BE2C (cell line): ENCODE data around the gene NFIX.

Experiments used
- DNase-seq: peaks from one replicate; pipeline ENCODE4 v3.0.0-alpha.2; 2020
- H3K27me3 ChIP-seq: fragments of 250-450 bp; sonication (Bioruptor Pico); 2 replicates; pipeline ENCODE4 v1.5.1; 2020; ENCODE audit warnings: mild to moderate bottlenecking
- H3K36me3 ChIP-seq: fragments of 250-450 bp; sonication (Bioruptor Pico); 2 replicates; pipeline ENCODE4 v1.5.1; 2020; ENCODE audit warnings: mild to moderate bottlenecking
- H3K4me1 ChIP-seq: fragments of 250-450 bp; sonication (Bioruptor Pico); 2 replicates; pipeline ENCODE4 v1.5.1; 2020
- H3K4me3 ChIP-seq: 2 replicates; pipeline ENCODE4 v1.5.1; 2011; ENCODE audit warnings: low read depth, low read length
- H3K9me3 ChIP-seq: fragments of 250-450 bp; sonication (Bioruptor Pico); 2 replicates; pipeline ENCODE4 v1.5.1; 2020
- TF ChIP-seq, protein P1 (sequence below): IDR thresholded peaks from 2 replicates; pipeline ENCODE4 v1.5.1; 2012; ENCODE audit warnings: mild to moderate bottlenecking, low read depth, low read length

The NFIX gene

DNA sequence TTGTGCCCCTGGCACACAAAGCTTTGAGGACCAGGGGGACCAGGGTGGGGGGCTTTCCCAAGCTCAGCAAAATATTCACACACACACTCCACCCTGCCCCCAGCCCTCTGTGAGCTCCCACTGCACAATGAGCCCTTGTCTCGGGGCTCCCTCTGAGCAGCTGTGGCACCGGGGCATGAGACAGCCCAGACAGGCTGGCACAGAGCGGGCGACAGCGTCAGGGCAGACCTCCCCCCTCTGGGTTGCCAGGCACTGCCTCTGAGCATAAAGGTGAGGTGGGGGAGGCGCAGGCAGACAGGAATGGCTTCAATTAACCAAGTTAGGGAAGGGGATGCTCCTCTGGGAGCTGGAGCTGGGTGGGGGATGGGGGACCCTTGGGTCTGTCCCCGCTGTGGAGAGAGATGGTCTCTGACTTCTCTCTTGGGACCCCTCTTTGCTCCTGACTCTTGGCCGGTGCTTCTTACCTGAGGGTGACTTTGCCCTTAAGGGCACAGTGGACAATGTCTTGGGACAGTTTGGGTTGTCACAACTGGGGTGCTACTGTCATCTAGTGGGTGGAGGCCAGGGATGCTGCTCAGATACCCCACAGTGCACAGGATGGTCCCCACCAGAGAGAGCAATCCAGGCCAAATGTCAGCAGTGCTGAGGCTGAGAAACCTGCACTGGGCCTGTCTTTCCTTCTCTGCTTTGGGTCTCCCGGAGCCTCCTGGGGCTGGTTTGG is 77.1 kb downstream of the NFIX start:
- no peak overlapping the region for H3K4me3 ChIP-seq
- H3K9me3 ChIP-seq = no peaks in the 10 kb centered on the region
- H3K27me3 ChIP-seq = no peaks in the 10 kb centered on the region

DNA sequence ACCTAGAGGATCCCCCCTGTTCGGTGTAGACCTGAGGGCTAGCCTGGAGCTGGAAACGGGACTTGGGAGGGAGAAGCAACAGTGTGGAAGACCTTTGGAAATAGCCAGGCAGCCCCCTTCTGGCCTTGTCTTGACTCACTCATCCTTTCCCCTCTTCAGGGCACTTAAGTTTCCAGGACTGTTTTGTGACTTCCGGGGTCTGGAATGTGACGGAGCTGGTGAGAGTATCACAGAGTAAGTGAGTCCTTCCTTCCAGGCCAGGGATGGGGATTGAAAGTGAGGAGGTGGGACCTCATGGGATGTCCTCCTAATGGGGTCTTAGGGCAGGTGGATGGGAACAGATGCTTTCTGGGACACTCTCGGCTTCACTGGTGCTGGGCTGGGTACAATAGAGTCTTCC is 78.0 kb downstream of the NFIX start:
- TF ChIP-seq, protein P1, sequence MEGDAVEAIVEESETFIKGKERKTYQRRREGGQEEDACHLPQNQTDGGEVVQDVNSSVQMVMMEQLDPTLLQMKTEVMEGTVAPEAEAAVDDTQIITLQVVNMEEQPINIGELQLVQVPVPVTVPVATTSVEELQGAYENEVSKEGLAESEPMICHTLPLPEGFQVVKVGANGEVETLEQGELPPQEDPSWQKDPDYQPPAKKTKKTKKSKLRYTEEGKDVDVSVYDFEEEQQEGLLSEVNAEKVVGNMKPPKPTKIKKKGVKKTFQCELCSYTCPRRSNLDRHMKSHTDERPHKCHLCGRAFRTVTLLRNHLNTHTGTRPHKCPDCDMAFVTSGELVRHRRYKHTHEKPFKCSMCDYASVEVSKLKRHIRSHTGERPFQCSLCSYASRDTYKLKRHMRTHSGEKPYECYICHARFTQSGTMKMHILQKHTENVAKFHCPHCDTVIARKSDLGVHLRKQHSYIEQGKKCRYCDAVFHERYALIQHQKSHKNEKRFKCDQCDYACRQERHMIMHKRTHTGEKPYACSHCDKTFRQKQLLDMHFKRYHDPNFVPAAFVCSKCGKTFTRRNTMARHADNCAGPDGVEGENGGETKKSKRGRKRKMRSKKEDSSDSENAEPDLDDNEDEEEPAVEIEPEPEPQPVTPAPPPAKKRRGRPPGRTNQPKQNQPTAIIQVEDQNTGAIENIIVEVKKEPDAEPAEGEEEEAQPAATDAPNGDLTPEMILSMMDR = no peak
- Histone ChIP-seq H3K9me3 (no peaks in the 10 kb centered on the region), H3K4me1 (peaks cover 24% of the 10 kb centered on the region), H3K4me3 (no peak overlapping the region), H3K27me3 (no peaks in the 10 kb centered on the region), H3K36me3 (peaks cover 3% of the 10 kb centered on the region; the same call in 1 of the 2 replicates)
- no peak for DNase-seq

More for the DNA sequence above, 77.1 kb downstream of the NFIX start:
- TF ChIP-seq, protein P1 = no peak
- DNase-seq = no peak
- Histone ChIP-seq H3K36me3 (peaks cover 3% of the 10 kb centered on the region; the same call in 1 of the 2 replicates), H3K4me1 (peaks cover 16% of the 10 kb centered on the region)

DNA sequence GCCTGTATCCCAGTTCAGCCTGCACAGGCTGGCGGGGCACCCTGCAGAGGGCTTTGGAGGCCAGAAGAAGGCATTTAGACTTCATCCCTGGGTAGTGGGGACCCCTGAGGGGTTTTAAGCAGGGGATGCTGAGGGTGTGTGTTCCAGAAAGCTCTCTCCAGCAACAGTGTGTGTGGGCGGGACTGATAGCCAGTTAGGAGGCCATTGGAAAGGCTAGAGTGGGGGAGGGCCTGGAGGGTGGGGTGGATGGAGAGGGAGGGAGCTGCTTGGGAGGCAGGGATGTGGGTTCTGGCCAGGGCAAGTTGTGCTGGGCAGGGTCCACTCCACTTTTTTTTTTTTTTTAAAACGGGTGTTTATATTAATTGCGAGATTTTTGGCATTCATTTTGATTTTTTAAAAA is 79.1 kb downstream of the NFIX start:
- Histone ChIP-seq H3K9me3 (no peaks in the 10 kb centered on the region), H3K36me3 (peaks cover 3% of the 10 kb centered on the region; the same call in 1 of the 2 replicates), H3K4me3 (no peak overlapping the region), H3K27me3 (no peaks in the 10 kb centered on the region), H3K4me1 (peaks cover 32% of the 10 kb centered on the region)
- TF ChIP-seq, protein P1 = no peak
- DNase-seq = no peak

DNA sequence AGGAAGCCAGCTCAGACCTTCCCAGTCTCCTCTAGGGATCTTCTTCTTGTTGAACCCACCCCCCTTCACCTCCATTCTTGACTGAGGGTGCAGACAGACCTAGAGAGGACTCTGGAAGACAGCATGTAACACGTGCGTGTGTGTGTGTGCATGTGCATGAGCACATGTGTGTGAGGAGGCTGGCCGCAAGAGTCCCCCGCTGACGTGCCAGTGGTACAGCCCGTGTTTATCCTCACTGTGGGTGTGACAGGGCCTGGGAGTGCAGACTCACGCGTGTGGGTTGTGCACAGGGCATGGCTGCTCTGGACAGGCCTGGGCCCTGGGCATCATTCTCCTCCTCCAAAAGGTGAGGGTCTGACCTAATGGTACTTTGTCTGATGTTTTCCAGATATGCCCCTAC is 81.0 kb downstream of the NFIX start:
- Histone ChIP-seq H3K36me3 (peaks cover 3% of the 10 kb centered on the region; the same call in 1 of the 2 replicates), H3K27me3 (no peaks in the 10 kb centered on the region), H3K4me3 (no peak overlapping the region), H3K4me1 (peaks cover 33% of the 10 kb centered on the region), H3K9me3 (no peaks in the 10 kb centered on the region)
- DNase-seq = no peak
- TF ChIP-seq, protein P1 = no peak

DNA sequence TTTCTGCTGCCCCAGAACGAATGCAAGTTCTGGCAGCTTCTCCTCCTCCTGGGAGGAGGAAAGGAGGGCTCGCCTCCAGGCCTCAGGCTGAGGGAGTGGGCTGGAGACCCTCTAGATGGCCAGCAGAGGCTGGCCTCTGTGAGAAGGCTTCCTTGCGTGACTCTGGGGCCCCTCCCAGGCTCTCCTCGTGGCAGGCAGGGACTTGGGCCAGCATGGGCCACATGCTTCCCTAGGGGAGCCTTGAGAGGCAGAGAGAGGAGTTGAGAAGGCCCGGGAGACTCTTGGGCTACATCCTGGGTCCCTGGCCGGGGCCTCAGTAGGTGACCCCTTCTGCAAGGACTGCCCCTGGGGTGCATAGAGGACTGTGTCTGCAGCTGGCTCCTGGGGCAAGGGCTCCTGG is 81.5 kb downstream of the NFIX start:
- Histone ChIP-seq H3K36me3 (peaks cover 3% of the 10 kb centered on the region; the same call in 1 of the 2 replicates), H3K9me3 (no peaks in the 10 kb centered on the region), H3K4me1 (peaks cover 36% of the 10 kb centered on the region), H3K4me3 (no peak overlapping the region), H3K27me3 (no peaks in the 10 kb centered on the region)
- no peak for DNase-seq
- TF ChIP-seq, protein P1 = no peak

DNA sequence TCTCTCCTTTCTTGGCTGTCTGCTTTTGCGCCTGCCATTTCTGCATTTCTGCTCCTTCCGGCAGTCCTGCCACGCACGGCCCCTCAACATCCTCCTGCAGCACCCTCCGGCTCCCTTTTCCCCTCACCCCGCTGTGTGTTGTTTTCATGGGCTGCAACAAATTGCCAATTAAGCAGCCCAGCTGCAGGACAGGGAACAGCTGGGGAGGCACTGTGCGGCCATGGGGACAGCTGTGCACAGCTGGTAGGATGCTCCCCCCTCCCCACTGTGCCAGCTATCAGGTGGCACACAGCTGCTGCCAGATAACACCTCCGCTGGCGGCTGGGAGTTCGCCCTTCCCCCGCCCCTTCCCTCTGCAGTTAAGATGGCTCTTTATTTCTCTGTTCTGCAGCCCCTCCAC is 82.0 kb downstream of the NFIX start:
- no peak for DNase-seq
- no peak overlapping the region for H3K4me3 ChIP-seq
- H3K4me1 ChIP-seq = peaks cover 40% of the 10 kb centered on the region
- peaks cover 3% of the 10 kb centered on the region; the same call in 1 of the 2 replicates for H3K36me3 ChIP-seq
- H3K9me3 ChIP-seq = no peaks in the 10 kb centered on the region
- H3K27me3 ChIP-seq = no peaks in the 10 kb centered on the region
- TF ChIP-seq, protein P1 = no peak
